PC-3 (cell line): ENCODE measurements around the gene SYT1.

ENCODE experiments used
- EZH2phosphoT487 ChIP-seq: fragments of 300-600 bp; sonication (generic); IDR thresholded peaks from 2 replicates; pipeline ENCODE4 v1.6.1; 2018; ENCODE audit warnings: mild to moderate bottlenecking, antibody characterized with exemption, low read length, borderline replicate concordance
- TF ChIP-seq, protein P1 (sequence below): fragments of 300-600 bp; sonication (generic); conservative IDR thresholded peaks from 2 replicates; pipeline ENCODE4 v1.5.1; 2017; ENCODE audit warnings: antibody characterized with exemption, low read depth, mild to moderate bottlenecking, low read length

DNA sequence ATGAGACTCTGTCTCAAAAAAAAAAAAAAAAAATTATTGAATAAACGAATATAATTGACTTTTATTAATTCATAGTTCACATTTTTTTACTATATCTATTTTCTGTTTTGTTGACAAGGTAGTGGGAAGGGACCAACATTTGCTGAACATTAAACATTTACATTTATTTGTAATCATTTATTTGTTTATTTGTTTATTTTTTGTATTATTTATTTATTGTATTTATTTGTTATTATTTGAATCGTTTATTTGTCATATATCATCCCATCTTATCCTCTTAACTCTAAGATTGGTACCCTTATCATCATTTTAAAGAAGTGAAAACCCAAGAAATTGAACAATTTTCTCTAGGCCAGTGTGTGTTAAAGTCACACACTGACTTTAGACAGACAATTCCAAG, 101.5 kb downstream of the SYT1 start:
- TF ChIP-seq, protein P1, sequence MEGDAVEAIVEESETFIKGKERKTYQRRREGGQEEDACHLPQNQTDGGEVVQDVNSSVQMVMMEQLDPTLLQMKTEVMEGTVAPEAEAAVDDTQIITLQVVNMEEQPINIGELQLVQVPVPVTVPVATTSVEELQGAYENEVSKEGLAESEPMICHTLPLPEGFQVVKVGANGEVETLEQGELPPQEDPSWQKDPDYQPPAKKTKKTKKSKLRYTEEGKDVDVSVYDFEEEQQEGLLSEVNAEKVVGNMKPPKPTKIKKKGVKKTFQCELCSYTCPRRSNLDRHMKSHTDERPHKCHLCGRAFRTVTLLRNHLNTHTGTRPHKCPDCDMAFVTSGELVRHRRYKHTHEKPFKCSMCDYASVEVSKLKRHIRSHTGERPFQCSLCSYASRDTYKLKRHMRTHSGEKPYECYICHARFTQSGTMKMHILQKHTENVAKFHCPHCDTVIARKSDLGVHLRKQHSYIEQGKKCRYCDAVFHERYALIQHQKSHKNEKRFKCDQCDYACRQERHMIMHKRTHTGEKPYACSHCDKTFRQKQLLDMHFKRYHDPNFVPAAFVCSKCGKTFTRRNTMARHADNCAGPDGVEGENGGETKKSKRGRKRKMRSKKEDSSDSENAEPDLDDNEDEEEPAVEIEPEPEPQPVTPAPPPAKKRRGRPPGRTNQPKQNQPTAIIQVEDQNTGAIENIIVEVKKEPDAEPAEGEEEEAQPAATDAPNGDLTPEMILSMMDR, result no peak
- no peak for TF ChIP-seq EZH2phosphoT487
